HepG2 (cell line): ENCODE measurements around the gene NME4. TPM values are rescaled to one million over a fixed set of nuclear protein-coding genes. Genes with fewer than 3 reads are reported as not detected.
A peak's percentile ranks its signal among the peaks of the same experiment; 100 is the strongest.

Experiments used
- E2F2 ChIP-seq: sonication (generic); formaldehyde crosslinking; IDR thresholded peaks from 2 replicates; pipeline ENCODE4 v1.4.0; 2020; ENCODE audit warnings: missing genetic modification reagents, borderline replicate concordance
- IKZF1 ChIP-seq: fragments of 450-650 bp; IDR thresholded peaks from 2 replicates; pipeline ENCODE4 v1.7.1; 2016
- ISX ChIP-seq: sonication (generic); formaldehyde crosslinking; conservative IDR thresholded peaks from 2 replicates; pipeline ENCODE4 v1.5.0; 2020; ENCODE audit warnings: missing genetic modification reagents
- NFATC3 ChIP-seq: sonication (generic); formaldehyde crosslinking; IDR thresholded peaks from 2 replicates; pipeline ENCODE4 v1.5.1; 2020; ENCODE audit warnings: mild to moderate bottlenecking, missing genetic modification reagents
- NR2F2 ChIP-seq: IDR thresholded peaks from 2 replicates; pipeline ENCODE4 v1.6.1; 2012; ENCODE audit warnings: low read depth, inconsistent platforms, borderline replicate concordance
- PAXIP1 ChIP-seq: sonication (generic); formaldehyde crosslinking; conservative IDR thresholded peaks from 2 replicates; pipeline ENCODE4 v1.4.0; 2020; ENCODE audit warnings: mild to moderate bottlenecking, missing genetic modification reagents, moderate library complexity
- PITX1 ChIP-seq: sonication (generic); formaldehyde crosslinking; IDR thresholded peaks from 2 replicates; pipeline ENCODE4 v1.5.1; 2020; ENCODE audit warnings: mild to moderate bottlenecking, missing genetic modification reagents
- PPARG ChIP-seq: conservative IDR thresholded peaks from 2 replicates; pipeline ENCODE4 v1.6.1; 2016; ENCODE audit warnings: missing biosample characterization, missing genetic modification reagents
- RNF2 ChIP-seq: fragments of 450-650 bp; conservative IDR thresholded peaks from 2 replicates; pipeline ENCODE4 v1.6.1; 2016; ENCODE audit warnings: low read depth
- SP1 ChIP-seq, 2 experiments: fragments of 450-650 bp in 1 of 2; sonication (generic) in 1 of 2; formaldehyde crosslinking in 1 of 2; IDR thresholded peaks; 2 replicates each; pipeline versions ENCODE4 v1.4.0 to v1.6.1; 2016 to 2020; ENCODE audit warnings: missing genetic modification reagents in 1 of 2
- ZBTB39 ChIP-seq: sonication (generic); formaldehyde crosslinking; IDR thresholded peaks from 2 replicates; pipeline ENCODE4 v1.5.0; 2020; ENCODE audit warnings: missing genetic modification reagents
- ZMYM4 ChIP-seq: sonication (generic); formaldehyde crosslinking; IDR thresholded peaks from 2 replicates; pipeline ENCODE4 v1.8.1; 2023; ENCODE audit warnings: mild to moderate bottlenecking, missing genetic modification reagents
- ZNF260 ChIP-seq: sonication (generic); formaldehyde crosslinking; IDR thresholded peaks from 2 replicates; pipeline ENCODE4 v1.4.0; 2020; ENCODE audit warnings: missing genetic modification reagents, low read depth, mild to moderate bottlenecking, borderline replicate concordance
- ZNF616 ChIP-seq: sonication (generic); formaldehyde crosslinking; IDR thresholded peaks from 2 replicates; pipeline ENCODE4 v1.5.0; 2020; ENCODE audit warnings: low read depth, mild to moderate bottlenecking, missing genetic modification reagents
- ZNF670 ChIP-seq: sonication (generic); formaldehyde crosslinking; IDR thresholded peaks from 2 replicates; pipeline ENCODE4 v1.8.0; 2022; ENCODE audit warnings: mild to moderate bottlenecking, missing genetic modification reagents, borderline replicate concordance
- ZNF841 ChIP-seq: sonication (generic); formaldehyde crosslinking; IDR thresholded peaks from 2 replicates; pipeline ENCODE4 v1.8.1; 2023; ENCODE audit warnings: missing genetic modification reagents, borderline replicate concordance
- polyA plus RNA-seq, 8 experiments: library from polyadenylated mRNA; depleted of rRNA in 3 of 8; stranded (reverse) in 7 of 8; unstranded in 1 of 8; fragments of >200 nt; fragmentation: Illumina TruSeq in 4 of 8; extraction: Trizol in 4 of 8; gene quantifications; 2 replicates each; pipeline versions ENCODE4 v1.2.1 to v1.2.3, GENCODE V29; 2011 to 2016; ENCODE audit warnings: low read depth in 4 of 8, missing spikeins in 1 of 8, mixed read lengths in 1 of 8; ENCODE audit not compliant: insufficient read depth in 1 of 8
- total RNA-seq, 5 experiments: library from RNA; depleted of rRNA; stranded (reverse); fragments of >200 nt; fragmentation: Illumina TruSeq; extraction: Trizol; gene quantifications; 2 replicates each; pipeline ENCODE4 v1.2.3, GENCODE V29; 2016; ENCODE audit warnings: low read depth in 1 of 5
- TF ChIP-seq, protein P1 (sequence below): sonication (generic); formaldehyde crosslinking; conservative IDR thresholded peaks from 2 replicates; pipeline ENCODE4 v1.4.0; 2020; ENCODE audit warnings: missing genetic modification reagents
- TF ChIP-seq, protein P2 (sequence below): sonication (generic); formaldehyde crosslinking; IDR thresholded peaks from 2 replicates; pipeline ENCODE4 v1.5.0; 2020; ENCODE audit warnings: missing genetic modification reagents, mild to moderate bottlenecking, borderline replicate concordance
- TF ChIP-seq, protein P3 (sequence below): sonication (generic); formaldehyde crosslinking; IDR thresholded peaks from 2 replicates; pipeline ENCODE4 v1.4.0; 2020; ENCODE audit warnings: missing genetic modification reagents

The NME4 gene
- total and polyA plus RNA-seq, 2 of the 13 experiments (the other 11 are each of a cell fraction or from before 2014, with no cell fraction given) = 121 to 263 TPM

DNA sequence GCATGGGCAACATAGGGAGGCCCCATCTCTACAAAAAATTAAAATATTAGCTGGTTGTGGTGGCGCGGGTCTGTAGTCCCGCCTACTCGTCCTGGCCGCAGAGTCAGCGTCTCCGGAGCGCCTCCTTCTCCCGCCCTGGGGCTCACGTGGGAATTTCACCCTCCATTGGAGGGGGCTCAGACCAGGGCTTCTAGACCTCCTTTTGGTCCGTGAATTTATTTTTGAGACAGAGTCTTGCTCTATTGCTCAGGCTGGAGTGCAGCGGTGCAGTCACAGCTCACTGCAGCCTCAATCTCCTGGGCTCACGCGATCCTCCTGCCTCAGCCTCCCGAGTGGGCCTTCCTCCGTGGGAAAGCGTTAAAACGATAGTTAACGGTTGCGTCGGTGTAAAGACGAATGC is 394 bp upstream of the NME4 start (continued):
- TF ChIP-seq, protein P1, sequence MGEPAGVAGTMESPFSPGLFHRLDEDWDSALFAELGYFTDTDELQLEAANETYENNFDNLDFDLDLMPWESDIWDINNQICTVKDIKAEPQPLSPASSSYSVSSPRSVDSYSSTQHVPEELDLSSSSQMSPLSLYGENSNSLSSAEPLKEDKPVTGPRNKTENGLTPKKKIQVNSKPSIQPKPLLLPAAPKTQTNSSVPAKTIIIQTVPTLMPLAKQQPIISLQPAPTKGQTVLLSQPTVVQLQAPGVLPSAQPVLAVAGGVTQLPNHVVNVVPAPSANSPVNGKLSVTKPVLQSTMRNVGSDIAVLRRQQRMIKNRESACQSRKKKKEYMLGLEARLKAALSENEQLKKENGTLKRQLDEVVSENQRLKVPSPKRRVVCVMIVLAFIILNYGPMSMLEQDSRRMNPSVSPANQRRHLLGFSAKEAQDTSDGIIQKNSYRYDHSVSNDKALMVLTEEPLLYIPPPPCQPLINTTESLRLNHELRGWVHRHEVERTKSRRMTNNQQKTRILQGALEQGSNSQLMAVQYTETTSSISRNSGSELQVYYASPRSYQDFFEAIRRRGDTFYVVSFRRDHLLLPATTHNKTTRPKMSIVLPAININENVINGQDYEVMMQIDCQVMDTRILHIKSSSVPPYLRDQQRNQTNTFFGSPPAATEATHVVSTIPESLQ (CRISPR knock-in tag) = no peak
- peak; percentile 45; the same call in 1 of the 2 replicates for TF ChIP-seq PPARG (CRISPR knock-in tag)
- TF ChIP-seq, protein P2, sequence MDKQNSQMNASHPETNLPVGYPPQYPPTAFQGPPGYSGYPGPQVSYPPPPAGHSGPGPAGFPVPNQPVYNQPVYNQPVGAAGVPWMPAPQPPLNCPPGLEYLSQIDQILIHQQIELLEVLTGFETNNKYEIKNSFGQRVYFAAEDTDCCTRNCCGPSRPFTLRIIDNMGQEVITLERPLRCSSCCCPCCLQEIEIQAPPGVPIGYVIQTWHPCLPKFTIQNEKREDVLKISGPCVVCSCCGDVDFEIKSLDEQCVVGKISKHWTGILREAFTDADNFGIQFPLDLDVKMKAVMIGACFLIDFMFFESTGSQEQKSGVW (CRISPR knock-in tag) = no peak
- TF ChIP-seq IKZF1 = no peak
- TF ChIP-seq PITX1 (CRISPR knock-in tag) = peak; percentile 49; the same call in 1 of the 2 replicates
- TF ChIP-seq NFATC3 = no peak
- TF ChIP-seq ZNF616 (CRISPR knock-in tag) = no peak
- TF ChIP-seq RNF2 = no peak
- no peak for TF ChIP-seq NR2F2
- no peak for TF ChIP-seq ZBTB39
- no peak for TF ChIP-seq SP1 (IDR thresholded peaks at IDR 0.05)
- TF ChIP-seq SP1 (CRISPR knock-in tag; IDR thresholded peaks at IDR 0.05) = peak; percentile 34; the same call in 1 of the 2 replicates
- no peak for TF ChIP-seq E2F2 (CRISPR knock-in tag)
- no peak for TF ChIP-seq ZNF670 (CRISPR knock-in tag)
- no peak for TF ChIP-seq ZMYM4 (CRISPR knock-in tag)
- TF ChIP-seq PAXIP1 = no peak
- no peak for TF ChIP-seq ISX
- TF ChIP-seq ZNF841 = no peak
- TF ChIP-seq, protein P3, sequence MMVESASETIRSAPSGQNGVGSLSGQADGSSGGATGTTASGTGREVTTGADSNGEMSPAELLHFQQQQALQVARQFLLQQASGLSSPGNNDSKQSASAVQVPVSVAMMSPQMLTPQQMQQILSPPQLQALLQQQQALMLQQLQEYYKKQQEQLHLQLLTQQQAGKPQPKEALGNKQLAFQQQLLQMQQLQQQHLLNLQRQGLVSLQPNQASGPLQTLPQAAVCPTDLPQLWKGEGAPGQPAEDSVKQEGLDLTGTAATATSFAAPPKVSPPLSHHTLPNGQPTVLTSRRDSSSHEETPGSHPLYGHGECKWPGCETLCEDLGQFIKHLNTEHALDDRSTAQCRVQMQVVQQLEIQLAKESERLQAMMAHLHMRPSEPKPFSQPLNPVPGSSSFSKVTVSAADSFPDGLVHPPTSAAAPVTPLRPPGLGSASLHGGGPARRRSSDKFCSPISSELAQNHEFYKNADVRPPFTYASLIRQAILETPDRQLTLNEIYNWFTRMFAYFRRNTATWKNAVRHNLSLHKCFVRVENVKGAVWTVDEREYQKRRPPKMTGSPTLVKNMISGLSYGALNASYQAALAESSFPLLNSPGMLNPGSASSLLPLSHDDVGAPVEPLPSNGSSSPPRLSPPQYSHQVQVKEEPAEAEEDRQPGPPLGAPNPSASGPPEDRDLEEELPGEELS (CRISPR knock-in tag) = no peak
- TF ChIP-seq ZNF260 = no peak
